ENCODE results near the gene DLST.

GRCh38 chr14:74836251-74836960 is 45.3 kb upstream of the DLST start:
- TF ChIP-seq CTCF (IDR thresholded peaks at IDR 0.05; ENCODE audit: insufficient read depth, low read length) = no peak
- no peak for TF ChIP-seq POLR2AphosphoS5 (IDR thresholded peaks at IDR 0.05; ENCODE audit: low read depth)
- no peak for TF ChIP-seq REST (IDR thresholded peaks at IDR 0.05; ENCODE audit: insufficient replicate concordance, low read depth)
- TF ChIP-seq GABPA (IDR thresholded peaks at IDR 0.05; ENCODE audit: low read depth) = no peak

All from HL-60 (cell line).